ENCODE results near the gene CD27.

Gene CD27

GRCh38 chr12:6459004-6459337, 14.2 kb downstream of the CD27 start:
- no peak for TF ChIP-seq CTCF (IDR thresholded peaks at IDR 0.05; ENCODE audit: low read depth, low read length)
- no peak for DNase-seq (ENCODE audit: extremely low read depth, low read depth)

- no peak for DNase-seq (ENCODE audit: extremely low read depth, low read depth)
- no peak for TF ChIP-seq CTCF (IDR thresholded peaks at IDR 0.05; ENCODE audit: low read depth, low read length)
Observed at GRCh38 chr12:6460751-6461371, 16.1 kb downstream of the CD27 start.

- TF ChIP-seq CTCF (IDR thresholded peaks at IDR 0.05; ENCODE audit: low read depth, low read length): no peak
- DNase-seq (ENCODE audit: extremely low read depth, low read depth): no peak
Observed at GRCh38 chr12:6461401-6462233, 16.9 kb downstream of the CD27 start.

- TF ChIP-seq CTCF (IDR thresholded peaks at IDR 0.05; ENCODE audit: low read depth, low read length): no peak
- DNase-seq (ENCODE audit: extremely low read depth, low read depth): no peak
Observed at GRCh38 chr12:6462234-6462995, 17.7 kb downstream of the CD27 start.

GRCh38 chr12:6463216-6463615, 18.5 kb downstream of the CD27 start:
- no peak for DNase-seq (ENCODE audit: extremely low read depth, low read depth)
- no peak for TF ChIP-seq CTCF (IDR thresholded peaks at IDR 0.05; ENCODE audit: low read depth, low read length)

- no peak for TF ChIP-seq CTCF (IDR thresholded peaks at IDR 0.05; ENCODE audit: low read depth, low read length)
- no peak for DNase-seq (ENCODE audit: extremely low read depth, low read depth)
Observed at GRCh38 chr12:6463858-6464257, 19.1 kb downstream of the CD27 start.

GRCh38 chr12:6464531-6464930, 19.8 kb downstream of the CD27 start:
- no peak for DNase-seq (ENCODE audit: extremely low read depth, low read depth)
- TF ChIP-seq CTCF (IDR thresholded peaks at IDR 0.05; ENCODE audit: low read depth, low read length): no peak

Data from AG09319 (cell line).